Natural killer cell (primary cell): ENCODE results near the gene TFAP2C. TPM values are rescaled to one million over a fixed set of nuclear protein-coding genes. Genes with fewer than 3 reads are reported as not detected.

Source experiments
- ATAC-seq, 3 donors: fragments of 150-1000 bp in 2 of 3; fragments of 200-7000 bp in 1 of 3; cut with Tn5 transposase; 1 replicate in 1 of 3; 2 replicates in 2 of 3; pipeline ENCODE4 v1.10.0; 2021; ENCODE audit warnings: mild to moderate bottlenecking in 2 of 3, moderate library complexity in 2 of 3
- DNase-seq, 2 donors: peaks; one replicate each; pipeline versions ENCODE4 v3.0.0 to v3.0.0-alpha.2; 2013 to 2021; ENCODE audit warnings: mixed read lengths in 1 of 2
- H3K27ac ChIP-seq: one replicate; pipeline ENCODE4 v1.5.1; 2013; ENCODE audit warnings: mild to moderate bottlenecking, low read length
- H3K27me3 ChIP-seq: one replicate; pipeline ENCODE4 v1.6.1; 2013; ENCODE audit warnings: low read length; ENCODE audit not compliant: control insufficient read depth, insufficient read depth
- H3K36me3 ChIP-seq: one replicate; pipeline ENCODE4 v1.6.1; 2013; ENCODE audit warnings: low read length; ENCODE audit not compliant: control insufficient read depth, insufficient read depth
- H3K4me1 ChIP-seq: one replicate; pipeline ENCODE4 v1.6.1; 2013; ENCODE audit warnings: low read length; ENCODE audit not compliant: control insufficient read depth, insufficient read depth
- H3K4me3 ChIP-seq: one replicate; pipeline ENCODE4 v1.5.1; 2013; ENCODE audit warnings: low read length
- H3K9me3 ChIP-seq: one replicate; pipeline ENCODE4 v1.6.1; 2013; ENCODE audit warnings: low read length; ENCODE audit not compliant: control insufficient read depth, insufficient read depth
- H3K27ac Mint-ChIP-seq, 2 donors: one replicate each; pipeline ENCODE4 v1.8.0; 2022; ENCODE audit warnings: mild to moderate bottlenecking in 2 of 2, mixed read lengths in 2 of 2, moderate library complexity in 1 of 2
- H3K27me3 Mint-ChIP-seq, 2 donors: one replicate each; pipeline ENCODE4 v1.8.0; 2022; ENCODE audit warnings: low read depth in 2 of 2, mixed read lengths in 2 of 2
- H3K36me3 Mint-ChIP-seq: one replicate; pipeline ENCODE4 v1.8.0; 2022; ENCODE audit warnings: mixed read lengths
- H3K4me1 Mint-ChIP-seq, 2 donors: one replicate each; pipeline ENCODE4 v1.8.0; 2022; ENCODE audit warnings: mixed read lengths in 2 of 2
- H3K4me3 Mint-ChIP-seq: one replicate; pipeline ENCODE4 v1.8.0; 2022; ENCODE audit warnings: mild to moderate bottlenecking, moderate library complexity, mixed read lengths
- H3K9me3 Mint-ChIP-seq, 2 donors: one replicate each; pipeline ENCODE4 v1.8.0; 2022; ENCODE audit warnings: mixed read lengths in 2 of 2
- WGBS: methylation state at CpG from one replicate; pipeline ENCODE4 v1.1.7; 2013; ENCODE audit warnings: missing lambda C conversion rate; ENCODE audit not compliant: insufficient coverage; 5-methylcytosine and 5-hydroxymethylcytosine counted together
- intact Hi-C: fragments of 100-400 bp; cut with micrococcal nuclease; formaldehyde crosslinking; loops from one replicate; pipeline ENCODE4 v1.14.2; 2022
- total RNA-seq, 4 donors: library from RNA; stranded (reverse); fragments of 120-200 nt in 1 of 4; gene quantifications; one replicate each; pipeline versions ENCODE4 v1.2.3 to v1.2.4, GENCODE V29; 2013 to 2022
- TF ChIP-seq, protein P1 (sequence below): fragments of 200-600 bp; IDR thresholded peaks from one replicate; pipeline ENCODE4 v1.8.0; 2022; ENCODE audit warnings: antibody characterized with exemption

TFAP2C gene
- total RNA-seq, 3 donors from 2014 or later (not counting 1 experiment from before 2014, with no cell fraction given): not detected

DNA sequence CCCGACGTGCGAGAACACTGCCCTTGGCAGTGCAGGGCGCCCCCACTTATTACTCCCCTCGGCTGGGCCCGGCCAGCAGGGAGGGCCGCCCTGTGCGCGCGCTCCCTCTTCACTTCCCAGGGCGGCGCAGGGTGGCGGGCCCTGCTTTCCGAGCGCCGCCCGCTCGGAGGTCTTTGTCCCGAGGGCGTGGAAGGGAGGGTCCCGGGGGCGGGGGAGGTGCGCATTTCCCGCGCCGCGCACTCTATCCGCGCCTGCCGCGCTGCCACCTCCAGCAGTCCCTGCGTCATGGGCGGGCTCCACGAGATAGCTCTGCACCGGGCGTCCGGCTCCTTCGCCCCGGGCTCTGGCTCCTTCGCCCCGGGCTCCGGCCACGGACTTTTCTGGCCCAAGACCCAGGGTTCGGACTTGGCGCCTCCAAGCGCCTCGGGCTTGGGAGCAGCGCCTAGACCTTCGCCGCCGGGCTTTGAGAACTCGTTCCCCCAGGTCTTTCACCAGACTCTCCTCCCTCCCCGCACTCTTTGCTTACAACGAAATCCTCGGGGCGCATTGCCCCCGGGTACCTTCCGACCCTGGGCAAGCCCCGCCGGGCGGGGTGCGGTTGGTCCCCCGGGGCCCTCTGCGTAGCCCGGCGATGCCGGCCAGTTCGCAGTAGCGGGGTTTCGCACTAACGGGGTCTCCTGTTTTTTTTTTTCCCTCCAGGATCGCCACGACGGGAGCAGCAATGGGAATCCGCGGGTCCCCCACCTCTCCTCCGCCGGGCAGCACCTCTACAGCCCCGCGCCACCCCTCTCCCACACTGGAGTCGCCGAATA is 1.6 kb downstream of the TFAP2C start:
- no peak for DNase-seq
- Mint-ChIP-seq H3K4me1 (no peaks in the 10 kb centered on the region), H3K9me3 (no peaks in the 10 kb centered on the region), H3K27me3 (peaks cover 41 to 54% of the 10 kb centered on the region in 2 donors), H3K27ac (no peak overlapping the region), H3K36me3 (no peaks in the 10 kb centered on the region), H3K4me3 (no peak overlapping the region)
- Histone ChIP-seq H3K27me3 (peaks cover 25% of the 10 kb centered on the region), H3K4me1 (peaks cover 15% of the 10 kb centered on the region), H3K9me3 (no peaks in the 10 kb centered on the region), H3K27ac (no peak overlapping the region), H3K4me3 (no peak overlapping the region), H3K36me3 (no peaks in the 10 kb centered on the region)
- 6% methylated on average over 82 of the region's 82 CpGs for WGBS
- TF ChIP-seq, protein P1, sequence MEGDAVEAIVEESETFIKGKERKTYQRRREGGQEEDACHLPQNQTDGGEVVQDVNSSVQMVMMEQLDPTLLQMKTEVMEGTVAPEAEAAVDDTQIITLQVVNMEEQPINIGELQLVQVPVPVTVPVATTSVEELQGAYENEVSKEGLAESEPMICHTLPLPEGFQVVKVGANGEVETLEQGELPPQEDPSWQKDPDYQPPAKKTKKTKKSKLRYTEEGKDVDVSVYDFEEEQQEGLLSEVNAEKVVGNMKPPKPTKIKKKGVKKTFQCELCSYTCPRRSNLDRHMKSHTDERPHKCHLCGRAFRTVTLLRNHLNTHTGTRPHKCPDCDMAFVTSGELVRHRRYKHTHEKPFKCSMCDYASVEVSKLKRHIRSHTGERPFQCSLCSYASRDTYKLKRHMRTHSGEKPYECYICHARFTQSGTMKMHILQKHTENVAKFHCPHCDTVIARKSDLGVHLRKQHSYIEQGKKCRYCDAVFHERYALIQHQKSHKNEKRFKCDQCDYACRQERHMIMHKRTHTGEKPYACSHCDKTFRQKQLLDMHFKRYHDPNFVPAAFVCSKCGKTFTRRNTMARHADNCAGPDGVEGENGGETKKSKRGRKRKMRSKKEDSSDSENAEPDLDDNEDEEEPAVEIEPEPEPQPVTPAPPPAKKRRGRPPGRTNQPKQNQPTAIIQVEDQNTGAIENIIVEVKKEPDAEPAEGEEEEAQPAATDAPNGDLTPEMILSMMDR: no peak
- no peak for ATAC-seq
- intact Hi-C loops: no loop called here

DNA sequence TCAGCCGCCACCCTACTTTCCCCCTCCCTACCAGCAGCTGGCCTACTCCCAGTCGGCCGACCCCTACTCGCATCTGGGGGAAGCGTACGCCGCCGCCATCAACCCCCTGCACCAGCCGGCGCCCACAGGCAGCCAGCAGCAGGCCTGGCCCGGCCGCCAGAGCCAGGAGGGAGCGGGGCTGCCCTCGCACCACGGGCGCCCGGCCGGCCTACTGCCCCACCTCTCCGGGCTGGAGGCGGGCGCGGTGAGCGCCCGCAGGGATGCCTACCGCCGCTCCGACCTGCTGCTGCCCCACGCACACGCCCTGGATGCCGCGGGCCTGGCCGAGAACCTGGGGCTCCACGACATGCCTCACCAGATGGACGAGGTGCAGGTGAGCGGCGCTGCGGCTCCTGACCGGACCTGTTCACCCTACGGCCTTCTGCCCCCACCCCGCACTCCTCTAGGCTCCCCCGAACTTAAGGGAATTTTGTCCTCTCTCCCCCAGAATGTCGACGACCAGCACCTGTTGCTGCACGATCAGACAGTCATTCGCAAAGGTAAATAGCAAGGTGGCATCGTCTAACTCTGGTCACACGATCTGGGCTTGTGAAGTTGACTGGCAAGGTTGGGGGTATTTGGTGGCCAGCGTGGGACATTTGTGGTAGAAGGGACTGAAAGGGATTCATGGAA is 2.3 kb downstream of the TFAP2C start:
- intact Hi-C loops: no loop called here
- Mint-ChIP-seq H3K4me3 (no peak overlapping the region), H3K4me1 (no peaks in the 10 kb centered on the region), H3K27ac (no peak overlapping the region), H3K9me3 (no peaks in the 10 kb centered on the region), H3K36me3 (no peaks in the 10 kb centered on the region), H3K27me3 (peaks cover 47 to 56% of the 10 kb centered on the region in 2 donors)
- ATAC-seq (no peak), DNase-seq (no peak)
- H3K36me3 ChIP-seq: no peaks in the 10 kb centered on the region
- H3K27me3 ChIP-seq: peaks cover 21% of the 10 kb centered on the region
- H3K4me3 ChIP-seq: no peak overlapping the region
- H3K4me1 ChIP-seq: peaks cover 15% of the 10 kb centered on the region
- 9% methylated on average over 48 of the region's 48 CpGs for WGBS
- no peaks in the 10 kb centered on the region for H3K9me3 ChIP-seq
- H3K27ac ChIP-seq: no peak overlapping the region
- TF ChIP-seq, protein P1: no peak

DNA sequence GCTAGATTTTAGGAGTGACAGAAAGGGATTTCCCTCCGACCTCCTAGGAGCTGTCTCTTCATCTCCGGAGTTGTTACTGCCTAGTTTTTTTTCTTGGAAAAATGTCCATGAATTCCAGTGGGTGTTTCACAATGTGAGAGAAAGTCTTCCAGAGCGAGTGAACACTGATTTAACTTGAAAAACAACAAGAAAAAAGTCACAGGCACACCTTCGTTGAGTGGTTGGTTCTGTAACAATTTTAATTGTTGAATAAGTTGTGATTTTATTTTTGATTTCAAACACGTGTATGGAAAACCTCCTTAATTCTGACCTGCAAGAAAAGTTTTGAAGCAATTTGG is 2.9 kb downstream of the TFAP2C start:
- no peaks in the 10 kb centered on the region for H3K4me1 Mint-ChIP-seq
- peaks cover 21% of the 10 kb centered on the region for H3K27me3 ChIP-seq
- no peak for ATAC-seq
- 17% methylated on average over 5 of the region's 5 CpGs for WGBS
- intact Hi-C loops: no loop called here
- H3K27me3 Mint-ChIP-seq: peaks cover 42 to 51% of the 10 kb centered on the region in 2 donors
- H3K9me3 Mint-ChIP-seq: no peaks in the 10 kb centered on the region
- H3K4me3 Mint-ChIP-seq: peak overlapping the region; percentile 14
- DNase-seq: no peak
- TF ChIP-seq, protein P1: no peak
- peaks cover 15% of the 10 kb centered on the region for H3K4me1 ChIP-seq
- H3K9me3 ChIP-seq: no peaks in the 10 kb centered on the region
- no peaks in the 10 kb centered on the region for H3K36me3 ChIP-seq
- H3K27ac ChIP-seq: no peak overlapping the region
- H3K36me3 Mint-ChIP-seq: no peaks in the 10 kb centered on the region
- no peak overlapping the region for H3K4me3 ChIP-seq
- H3K27ac Mint-ChIP-seq: no peak overlapping the region
